GM12892 (cell line): ENCODE data around the gene A2M.
A peak's percentile ranks its signal among the peaks of the same experiment; 100 is the strongest.

ENCODE experiments used
- DNase-seq: peaks from one replicate; pipeline ENCODE4 v3.0.0; 2011; ENCODE audit not compliant: insufficient read length
- FAIRE-seq: peaks from 2 replicates; lab custom pipeline; 2011; peaks lifted over from hg19 to GRCh38; lab: Jason Lieb, UNC
- POLR2A ChIP-seq: IDR thresholded peaks from 2 replicates; pipeline ENCODE4 v1.6.1; 2011; ENCODE audit warnings: low read depth, low read length, control low read depth
- POLR2AphosphoS5 ChIP-seq: IDR thresholded peaks from 2 replicates; pipeline ENCODE4 v1.6.1; 2011; ENCODE audit warnings: low read depth, low read length, control low read depth
- TAF1 ChIP-seq: IDR thresholded peaks from 2 replicates; pipeline ENCODE4 v1.6.1; 2011; ENCODE audit warnings: low read depth, mild to moderate bottlenecking, control low read depth, low read length, borderline replicate concordance

The A2M gene

DNA sequence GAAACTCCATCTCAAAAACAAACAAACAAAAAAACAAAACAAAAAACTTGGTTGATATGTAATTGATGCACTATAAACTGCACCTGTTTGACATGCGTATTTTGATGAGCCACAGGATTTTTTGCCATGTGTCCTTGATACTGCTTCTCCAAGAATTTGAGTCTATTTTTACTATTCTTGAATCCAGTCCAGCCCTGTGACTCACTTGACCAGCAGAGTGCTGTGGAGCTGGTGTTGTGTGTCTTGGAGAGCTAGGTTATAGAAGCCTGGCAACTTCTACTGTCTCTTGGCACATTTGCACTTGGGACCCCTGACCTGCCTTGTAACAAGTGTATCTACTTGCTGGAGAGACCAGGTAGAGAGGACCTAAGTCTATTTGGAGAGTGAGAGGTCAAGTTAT lies 74.4 kb downstream of the A2M start:
- FAIRE-seq, result no peak
- DNase-seq, result no peak
- TF ChIP-seq POLR2A, result no peak
- no peak for TF ChIP-seq TAF1
- no peak for TF ChIP-seq POLR2AphosphoS5

DNA sequence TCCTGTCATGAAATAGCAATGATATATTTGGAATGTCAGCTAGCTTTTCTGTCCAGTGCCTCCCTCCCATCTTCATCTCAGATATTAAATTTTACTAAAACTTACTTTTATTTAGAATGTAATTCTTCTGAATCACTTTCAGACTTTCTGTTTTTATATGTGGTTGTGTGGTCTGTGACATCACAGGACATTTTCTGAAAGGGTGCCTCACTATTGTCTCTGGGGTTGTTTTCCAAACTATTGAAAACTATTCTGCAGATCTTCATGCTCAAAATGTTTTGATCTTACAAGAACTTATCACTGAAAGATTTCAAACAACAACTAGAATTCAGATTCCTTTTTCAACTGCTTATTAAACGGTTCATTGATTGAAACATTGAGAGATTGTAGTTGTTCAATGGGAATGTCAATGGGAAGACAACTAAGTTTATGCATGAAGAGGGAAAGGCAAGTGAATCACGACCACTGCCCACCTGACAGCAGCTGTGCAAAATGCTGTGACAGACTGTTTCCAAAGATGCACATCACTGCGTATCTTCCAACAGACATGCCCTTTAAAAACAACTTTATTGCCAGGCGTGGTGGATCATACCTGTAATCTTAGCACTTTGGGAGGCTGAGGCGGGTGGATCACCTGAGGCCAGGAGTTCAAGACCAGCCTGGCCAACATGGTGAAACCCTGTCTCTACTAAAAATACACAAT lies 75.1 kb downstream of the A2M start:
- DNase-seq (no peak), FAIRE-seq (no peak)
- TF ChIP-seq TAF1, result no peak
- TF ChIP-seq POLR2AphosphoS5, result no peak
- no peak for TF ChIP-seq POLR2A

DNA sequence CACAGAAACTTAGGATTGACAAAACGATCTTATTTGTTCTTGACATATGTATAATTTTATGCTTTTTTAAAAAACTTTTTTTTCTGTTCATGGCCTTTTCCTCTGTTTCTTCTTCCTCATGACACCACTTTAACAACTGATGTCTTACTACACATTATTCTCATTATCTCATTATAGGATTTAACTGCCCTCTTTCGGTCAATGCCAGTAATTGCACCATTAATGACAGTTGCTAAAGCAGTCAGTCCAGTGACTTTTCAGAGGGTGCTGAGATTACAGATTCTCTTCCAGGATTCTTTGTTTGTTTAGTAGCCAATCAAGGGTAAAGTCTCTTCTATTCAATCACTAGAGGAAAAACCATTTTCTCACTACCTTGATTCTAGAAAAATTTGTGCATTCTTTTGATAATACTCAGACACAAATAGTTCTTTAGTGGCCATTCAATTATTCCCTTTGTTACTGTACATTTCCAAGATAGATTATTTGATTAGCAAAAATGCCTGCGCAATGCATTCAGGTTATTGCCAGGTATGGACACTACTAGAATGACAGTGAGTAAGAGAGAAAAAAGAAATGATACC lies 76.2 kb downstream of the A2M start:
- peak; percentile 82 for FAIRE-seq
- no peak for DNase-seq

DNA sequence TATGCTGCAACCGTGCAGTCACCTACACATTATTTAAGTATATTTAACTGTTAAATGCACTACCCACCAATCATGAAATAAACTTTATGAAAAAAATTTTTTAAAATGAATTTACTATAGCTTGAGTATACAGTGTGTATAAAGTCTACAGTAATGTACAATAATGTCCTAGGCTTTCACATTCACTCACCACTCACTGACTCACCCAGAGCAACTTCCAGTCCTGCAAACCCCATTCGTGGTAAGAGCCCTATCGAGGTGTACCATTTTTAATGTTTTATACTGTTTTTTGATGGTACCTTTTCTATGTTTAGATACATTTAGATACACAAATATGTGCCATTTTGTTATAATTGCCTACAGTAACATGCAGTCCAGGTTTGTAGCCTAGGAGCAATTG lies 78.3 kb downstream of the A2M start:
- TF ChIP-seq POLR2AphosphoS5 (no peak), TAF1 (no peak), POLR2A (no peak)
- FAIRE-seq (no peak), DNase-seq (no peak)

More for the DNA sequence above, 76.2 kb downstream of the A2M start:
- TF ChIP-seq POLR2A, result no peak
- no peak for TF ChIP-seq TAF1
- no peak for TF ChIP-seq POLR2AphosphoS5

DNA sequence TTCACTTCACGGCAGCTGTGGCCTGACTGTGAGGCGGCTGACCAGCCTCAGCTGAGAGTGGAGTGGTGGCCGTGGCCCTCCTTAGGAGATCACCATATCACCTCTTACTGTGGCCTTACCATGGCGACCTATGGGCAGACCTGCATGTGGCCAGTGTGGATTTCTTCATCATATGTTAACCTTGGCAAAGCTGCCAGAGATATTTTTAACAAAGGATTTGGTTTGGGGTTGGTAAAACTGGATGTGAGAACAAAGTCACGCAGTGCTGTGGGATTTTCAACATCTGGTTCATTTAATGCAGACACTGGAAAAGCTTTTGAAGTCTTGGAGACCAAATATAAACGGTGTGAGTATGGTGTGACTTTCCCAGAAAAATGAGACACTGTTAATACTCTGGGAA lies 79.5 kb downstream of the A2M start:
- no peak for TF ChIP-seq TAF1
- no peak for TF ChIP-seq POLR2AphosphoS5
- TF ChIP-seq POLR2A, result no peak
- FAIRE-seq, result no peak
- no peak for DNase-seq

DNA sequence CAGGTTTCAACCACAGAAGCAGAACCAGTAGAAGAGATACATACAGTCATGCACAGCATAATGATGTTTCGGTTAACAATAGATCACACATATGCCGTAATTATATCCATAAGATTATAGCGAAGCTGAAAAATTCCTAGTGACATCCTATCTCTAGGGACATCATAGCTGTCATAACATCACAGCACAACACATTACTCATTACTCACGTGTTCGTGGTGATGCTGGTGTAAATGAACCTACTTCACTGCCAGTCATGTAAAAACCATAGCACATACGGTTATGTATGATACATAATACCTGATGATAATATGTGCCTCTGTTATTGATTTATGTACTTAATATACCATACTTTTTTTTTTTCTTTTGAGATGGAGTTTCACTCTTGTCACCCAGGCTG lies 81.6 kb downstream of the A2M start:
- TF ChIP-seq TAF1, result no peak
- no peak for TF ChIP-seq POLR2AphosphoS5
- FAIRE-seq (no peak), DNase-seq (no peak)

DNA sequence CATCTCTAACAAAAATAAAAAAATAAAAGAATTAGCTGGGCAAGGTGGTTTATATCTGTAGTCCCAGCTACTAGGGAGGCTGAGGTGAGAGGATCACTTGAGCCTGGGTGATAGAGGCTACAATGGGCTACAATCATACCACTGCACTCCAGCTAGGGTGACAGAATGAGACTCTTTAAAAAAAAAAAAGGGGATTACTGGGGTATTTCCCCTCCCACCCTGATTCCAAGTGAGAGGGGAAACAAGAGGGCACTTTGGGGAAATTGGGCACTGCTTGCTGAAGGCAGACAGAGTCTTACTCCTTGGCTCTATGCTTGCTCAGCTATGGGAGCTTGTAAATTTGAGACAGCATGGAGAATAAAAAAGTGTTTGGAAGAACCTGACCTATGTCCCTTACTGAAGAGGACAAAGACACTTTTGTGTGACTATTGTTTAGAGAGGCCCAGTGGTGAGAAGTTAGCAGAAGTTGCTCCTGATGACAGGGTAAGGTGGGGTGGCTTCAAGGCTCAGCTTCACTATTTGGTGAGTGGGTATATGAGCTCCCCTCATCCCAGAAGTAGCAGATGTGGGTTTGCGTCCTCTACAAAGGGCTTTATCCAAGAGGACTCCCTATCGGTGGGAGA lies 82.3 kb downstream of the A2M start:
- DNase-seq (no peak), FAIRE-seq (no peak)
- TF ChIP-seq TAF1 (no peak), POLR2A (no peak), POLR2AphosphoS5 (no peak)

DNA sequence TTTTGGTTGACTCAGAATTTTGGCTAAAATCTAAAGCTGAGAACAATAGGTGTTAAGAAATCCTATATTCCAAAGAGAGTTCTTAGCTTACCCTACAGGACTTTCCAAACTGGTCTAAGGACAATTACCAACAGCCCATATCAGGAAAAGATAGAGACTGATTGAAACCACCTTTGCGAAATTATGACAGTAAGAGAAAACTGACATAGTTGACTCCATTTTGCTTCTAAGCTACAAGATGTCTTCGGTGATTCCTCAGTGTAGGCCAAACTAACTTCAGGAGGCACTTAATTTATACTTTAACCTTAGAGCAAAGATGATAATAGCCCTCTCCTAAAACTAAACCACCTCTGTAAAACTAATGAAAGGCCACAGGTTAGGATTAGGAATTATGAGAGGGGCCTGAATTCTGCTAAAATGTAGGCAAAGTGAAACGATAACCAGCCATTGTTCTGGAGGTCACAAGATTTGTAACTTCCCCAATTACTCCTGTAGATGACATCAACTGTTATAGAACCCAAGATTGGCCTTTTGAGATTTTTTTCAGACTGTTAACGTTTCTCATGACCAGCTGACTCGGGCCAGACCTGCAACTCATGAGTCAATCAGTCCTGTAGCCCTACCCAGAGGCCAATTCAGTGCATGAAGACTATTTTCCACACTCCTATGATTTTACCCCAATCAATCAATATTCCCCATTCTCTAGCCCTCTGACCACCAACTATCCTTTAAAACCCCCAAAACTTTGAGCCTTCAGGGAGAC lies 83.3 kb downstream of the A2M start:
- DNase-seq, result no peak
- TF ChIP-seq POLR2A (no peak), TAF1 (no peak), POLR2AphosphoS5 (no peak)
- peak; percentile 56 for FAIRE-seq

DNA sequence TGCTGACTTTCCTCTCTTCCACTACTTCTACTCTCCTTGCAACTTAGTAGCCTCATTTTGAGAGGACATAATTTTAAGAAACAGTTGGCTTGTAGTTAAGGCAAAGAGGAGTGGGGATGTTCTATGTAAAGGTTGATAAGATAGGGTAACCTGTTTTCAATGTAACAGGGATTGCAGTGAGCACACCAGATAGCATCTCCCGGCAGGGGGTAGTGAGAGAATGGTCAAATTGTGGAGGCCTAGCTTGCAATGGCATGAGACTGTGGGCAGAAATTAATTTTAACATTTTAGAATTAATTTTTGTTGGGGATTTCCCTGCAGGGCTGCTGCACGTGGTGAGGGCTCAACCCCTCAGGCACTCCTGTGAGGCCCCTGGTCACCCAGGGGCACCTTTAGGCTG lies 84.9 kb downstream of the A2M start:
- no peak for DNase-seq
- FAIRE-seq, result no peak
- no peak for TF ChIP-seq POLR2A
- TF ChIP-seq POLR2AphosphoS5, result no peak
- TF ChIP-seq TAF1, result no peak

DNA sequence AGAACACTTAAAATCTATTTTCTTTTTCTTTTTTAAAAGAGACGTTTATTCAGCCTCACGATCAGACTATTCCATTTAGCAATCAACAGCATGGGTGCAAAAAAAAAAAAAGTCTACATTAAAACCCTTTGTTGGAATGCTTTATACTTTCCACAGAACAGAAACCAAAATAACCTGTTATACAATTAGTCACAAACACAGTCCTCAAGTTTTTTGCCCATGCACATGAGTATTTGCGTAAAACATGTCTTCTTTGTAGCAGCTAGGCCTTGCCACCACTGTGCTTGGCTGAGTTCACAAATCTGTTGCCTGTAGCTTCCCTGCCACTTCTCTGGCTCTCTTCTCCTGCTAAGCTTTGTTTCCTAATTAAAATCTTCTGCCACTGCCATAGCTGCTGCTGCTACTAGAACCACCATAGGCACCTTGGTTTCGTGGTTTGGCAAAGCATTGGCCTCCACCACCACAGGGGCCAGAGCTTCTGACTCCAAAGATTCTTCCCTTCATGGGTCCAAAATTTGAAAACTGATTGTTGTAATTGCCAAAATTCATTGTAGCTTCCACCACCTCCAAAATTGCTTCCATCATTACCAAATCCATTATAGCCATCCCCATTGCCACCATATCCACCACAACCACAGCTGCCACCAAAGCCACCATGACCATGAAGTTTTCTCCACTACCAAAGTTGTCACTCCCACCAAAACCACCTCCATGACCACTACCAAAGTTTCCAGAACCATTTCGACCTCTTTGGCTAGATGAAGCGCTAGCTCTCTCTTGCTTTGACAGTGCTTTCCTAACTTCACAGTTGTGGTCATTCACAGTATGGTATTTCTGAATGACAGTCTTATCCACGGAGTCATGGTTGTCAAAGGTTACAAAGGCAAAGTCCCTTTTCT lies 88.3 kb downstream of the A2M start:
- FAIRE-seq (no peak), DNase-seq (no peak)
- TF ChIP-seq POLR2AphosphoS5, result no peak
- TF ChIP-seq TAF1, result no peak
- no peak for TF ChIP-seq POLR2A
